Measurements from ENCODE around the gene SLC5A10. TPM values are rescaled to one million over a fixed set of nuclear protein-coding genes. Genes with fewer than 3 reads are reported as not detected.
"Not testable (repeated sequence)": the region's sequence is repeated elsewhere in the genome, so short reads cannot be mapped to it uniquely, and the experiment has no call there.

The SLC5A10 gene
- total RNA-seq, 4 donors from 2014 or later: 0.40 to 0.76 (median 0.53) TPM; not detected in 1

- TF ChIP-seq POLR2A (IDR thresholded peaks at IDR 0.05): no peak
- TF ChIP-seq, protein P1, sequence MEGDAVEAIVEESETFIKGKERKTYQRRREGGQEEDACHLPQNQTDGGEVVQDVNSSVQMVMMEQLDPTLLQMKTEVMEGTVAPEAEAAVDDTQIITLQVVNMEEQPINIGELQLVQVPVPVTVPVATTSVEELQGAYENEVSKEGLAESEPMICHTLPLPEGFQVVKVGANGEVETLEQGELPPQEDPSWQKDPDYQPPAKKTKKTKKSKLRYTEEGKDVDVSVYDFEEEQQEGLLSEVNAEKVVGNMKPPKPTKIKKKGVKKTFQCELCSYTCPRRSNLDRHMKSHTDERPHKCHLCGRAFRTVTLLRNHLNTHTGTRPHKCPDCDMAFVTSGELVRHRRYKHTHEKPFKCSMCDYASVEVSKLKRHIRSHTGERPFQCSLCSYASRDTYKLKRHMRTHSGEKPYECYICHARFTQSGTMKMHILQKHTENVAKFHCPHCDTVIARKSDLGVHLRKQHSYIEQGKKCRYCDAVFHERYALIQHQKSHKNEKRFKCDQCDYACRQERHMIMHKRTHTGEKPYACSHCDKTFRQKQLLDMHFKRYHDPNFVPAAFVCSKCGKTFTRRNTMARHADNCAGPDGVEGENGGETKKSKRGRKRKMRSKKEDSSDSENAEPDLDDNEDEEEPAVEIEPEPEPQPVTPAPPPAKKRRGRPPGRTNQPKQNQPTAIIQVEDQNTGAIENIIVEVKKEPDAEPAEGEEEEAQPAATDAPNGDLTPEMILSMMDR (IDR thresholded peaks at IDR 0.05): no peak
- DNase-seq: no peak
- WGBS, 2 donors: 64 to 65% methylated on average over 14 to 16 of the region's 22 CpGs
- intact Hi-C loops (cut with DNase I): no loop called here
- H3K36me3 ChIP-seq: no peaks in the 10 kb centered on the region
- H3K4me1 ChIP-seq: peaks cover 0 to 12% (median 0%) of the 10 kb centered on the region in 3 donors
- H3K9me3 ChIP-seq: no peaks in the 10 kb centered on the region
- no peaks in the 10 kb centered on the region for H3K27me3 ChIP-seq
- no peak overlapping the region for H3K4me3 ChIP-seq
- H3K27ac ChIP-seq: peak overlapping the region in 3 of 4 donors; percentile 47 to 72 (median 64)
Observed at GRCh38 chr17:19024101-19025078, 72.4 kb downstream of the SLC5A10 start.

- H3K27me3 ChIP-seq; H3K36me3 ChIP-seq; H3K27ac ChIP-seq; H3K9me3 ChIP-seq; H3K4me3 ChIP-seq; DNase-seq; intact Hi-C loops (cut with DNase I): not testable (repeated sequence)
- no CpG with 5 or more reads among the region's 11 CpGs for WGBS, 2 donors
- peaks cover 0 to 16% (median 0%) of the 10 kb centered on the region in 3 donors for H3K4me1 ChIP-seq
Observed at GRCh38 chr17:19028671-19029070, 76.7 kb downstream of the SLC5A10 start.

DNA sequence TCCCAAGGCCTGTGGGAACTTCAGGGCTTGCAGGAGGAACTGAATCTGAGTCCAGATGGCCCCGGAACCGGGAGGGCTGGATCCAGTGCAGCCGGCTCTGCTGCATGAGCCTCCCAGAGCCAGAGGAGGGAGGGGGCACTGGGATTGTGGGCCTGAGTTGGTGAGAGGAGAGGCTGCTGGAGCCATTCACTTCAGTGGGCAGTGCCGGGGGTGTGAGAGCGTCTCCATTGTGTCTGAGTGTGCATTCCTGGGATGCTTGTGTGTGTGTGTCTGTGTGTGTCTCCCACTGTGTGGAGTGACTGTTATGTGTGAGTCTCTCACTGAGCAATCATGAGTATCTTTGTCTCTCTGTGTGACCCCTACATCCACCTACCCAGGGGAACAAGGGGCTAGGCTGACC lies 77.8 kb downstream of the SLC5A10 start:
- H3K4me3 ChIP-seq; intact Hi-C loops (cut with DNase I); H3K4me1 ChIP-seq; H3K36me3 ChIP-seq; DNase-seq; H3K9me3 ChIP-seq; H3K27ac ChIP-seq; H3K27me3 ChIP-seq: not testable (repeated sequence)
- WGBS, 2 donors: no CpG with 5 or more reads among the region's 5 CpGs

DNA sequence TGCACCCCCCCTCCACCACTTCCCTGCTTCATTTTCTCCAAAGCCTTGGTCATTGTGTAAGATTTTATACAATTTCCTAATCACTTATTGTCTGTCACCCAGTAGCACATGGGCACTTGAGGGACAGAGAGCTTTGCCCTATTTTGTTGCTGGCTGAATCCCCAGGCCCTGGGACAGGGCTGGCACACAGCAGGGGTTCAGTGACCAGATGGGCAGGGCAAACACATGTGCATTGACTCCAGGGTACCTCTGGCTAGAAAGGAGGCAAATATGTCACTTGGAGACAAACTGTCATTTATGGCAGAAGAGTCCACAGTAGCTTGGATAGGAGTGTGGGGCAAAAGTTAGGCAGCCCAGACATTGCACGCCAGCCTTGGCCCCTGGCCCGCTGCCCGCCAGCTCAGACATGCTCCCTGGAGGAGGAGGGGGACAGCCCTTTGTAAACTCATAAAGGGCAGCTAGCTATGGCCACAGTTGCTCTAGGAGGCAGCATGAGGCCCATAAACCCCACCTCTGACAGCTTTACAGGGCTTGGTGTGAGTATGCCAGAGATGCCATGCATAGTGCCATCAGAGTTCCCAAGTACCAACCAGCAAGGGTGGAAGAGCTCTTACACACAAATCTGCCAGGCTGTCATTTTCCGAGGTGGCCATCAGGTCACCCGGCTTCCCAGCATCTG lies 78.9 kb downstream of the SLC5A10 start:
- H3K36me3 ChIP-seq; intact Hi-C loops (cut with DNase I): not testable (repeated sequence)
- no CpG with 5 or more reads among the region's 5 CpGs for WGBS, 2 donors

GRCh38 chr17:19031729-19032128 lies 79.8 kb downstream of the SLC5A10 start:
- H3K9me3 ChIP-seq; H3K4me1 ChIP-seq; H3K36me3 ChIP-seq; H3K4me3 ChIP-seq; H3K27me3 ChIP-seq; intact Hi-C loops (cut with DNase I); H3K27ac ChIP-seq; DNase-seq: not testable (repeated sequence)
- TF ChIP-seq, protein P1 (IDR thresholded peaks at IDR 0.05): peak in 1 of 6 experiments; percentile 34
- WGBS, 2 donors: no CpG with 5 or more reads among the region's 4 CpGs

More for the DNA sequence above, 78.9 kb downstream of the SLC5A10 start:
- H3K9me3 ChIP-seq, H3K4me3 ChIP-seq, H3K27me3 ChIP-seq, H3K27ac ChIP-seq, DNase-seq, H3K4me1 ChIP-seq: not testable (repeated sequence)

GRCh38 chr17:19032377-19032988 lies 80.5 kb downstream of the SLC5A10 start:
- WGBS, 2 donors: no CpG with 5 or more reads among the region's 24 CpGs
- H3K27me3 ChIP-seq; DNase-seq; H3K9me3 ChIP-seq; H3K27ac ChIP-seq; H3K36me3 ChIP-seq; intact Hi-C loops (cut with DNase I); H3K4me3 ChIP-seq; H3K4me1 ChIP-seq: not testable (repeated sequence)

DNA sequence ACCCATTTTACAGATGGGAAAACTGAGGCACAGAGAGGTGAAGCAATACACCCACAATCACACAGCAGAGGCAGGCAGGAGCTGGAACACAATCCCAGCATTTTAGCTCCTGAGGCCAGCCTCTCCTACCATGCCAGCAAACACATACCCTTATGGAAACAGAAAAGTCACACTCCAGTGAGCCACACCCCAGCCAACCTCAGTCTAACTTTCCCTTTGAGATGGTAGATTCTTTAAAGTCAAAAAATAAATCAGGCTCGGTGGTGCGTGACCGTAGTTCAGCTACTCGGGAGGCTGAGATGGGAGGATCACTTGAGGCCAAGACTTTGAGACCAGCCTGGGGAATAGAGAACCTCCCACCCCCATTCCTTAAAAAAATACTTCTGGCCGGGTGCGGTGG lies 84.2 kb downstream of the SLC5A10 start:
- H3K9me3 ChIP-seq; intact Hi-C loops (cut with DNase I); H3K4me3 ChIP-seq; H3K36me3 ChIP-seq; H3K27ac ChIP-seq; H3K4me1 ChIP-seq; H3K27me3 ChIP-seq; DNase-seq: not testable (repeated sequence)
- no CpG with 5 or more reads among the region's 6 CpGs for WGBS, 2 donors

- DNase-seq; H3K4me3 ChIP-seq; H3K27me3 ChIP-seq; H3K9me3 ChIP-seq; intact Hi-C loops (cut with DNase I); H3K36me3 ChIP-seq; H3K27ac ChIP-seq; H3K4me1 ChIP-seq: not testable (repeated sequence)
- no CpG with 5 or more reads among the region's 6 CpGs for WGBS, 2 donors
Observed at GRCh38 chr17:19037547-19037946, 85.6 kb downstream of the SLC5A10 start.

DNA sequence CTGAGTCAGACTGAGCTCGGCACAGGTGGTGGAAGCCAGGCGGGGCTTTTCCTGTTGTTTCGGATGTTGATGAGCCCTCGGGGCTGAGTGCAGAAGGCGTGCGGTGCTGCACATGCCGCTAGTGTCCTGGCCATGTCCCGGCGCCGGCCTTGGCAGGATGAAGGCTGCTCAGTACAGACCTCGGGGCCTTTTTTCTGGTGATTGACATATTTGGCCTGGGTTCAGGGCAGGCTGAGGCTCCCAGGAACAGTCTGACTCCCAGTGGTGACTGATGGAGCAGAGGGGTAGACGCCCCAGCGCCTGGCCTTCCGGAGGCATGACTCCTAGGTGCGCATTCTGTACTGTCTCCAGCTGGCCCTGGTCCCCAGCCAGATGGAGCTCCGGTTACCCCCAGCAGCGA lies 86.0 kb downstream of the SLC5A10 start:
- WGBS, 2 donors: no CpG with 5 or more reads among the region's 17 CpGs

DNA sequence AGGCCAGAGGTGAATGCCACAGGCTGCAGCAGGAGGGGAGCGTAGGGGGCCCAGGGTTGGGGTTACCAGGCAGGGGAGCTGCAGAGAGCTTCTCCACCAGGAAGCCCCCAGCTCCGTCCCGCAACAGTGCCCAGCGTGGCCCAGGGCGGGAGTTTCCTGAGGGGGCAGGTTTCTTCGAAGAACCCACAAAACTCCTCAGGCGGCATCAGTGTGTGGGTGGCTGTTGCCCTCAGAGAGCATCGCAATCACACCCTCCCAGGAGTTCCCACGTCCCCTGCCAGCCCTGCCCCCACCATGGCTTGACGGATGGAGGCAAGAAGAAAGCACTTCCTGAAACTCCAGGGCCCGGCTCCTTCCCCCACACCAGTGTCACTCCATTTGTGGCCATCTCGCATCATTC lies 86.8 kb downstream of the SLC5A10 start:
- H3K4me1 ChIP-seq; intact Hi-C loops (cut with DNase I); H3K36me3 ChIP-seq; H3K27me3 ChIP-seq; DNase-seq; H3K27ac ChIP-seq; H3K4me3 ChIP-seq; H3K9me3 ChIP-seq: not testable (repeated sequence)
- WGBS, 2 donors: no CpG with 5 or more reads among the region's 12 CpGs

More for the DNA sequence above, 86.0 kb downstream of the SLC5A10 start:
- intact Hi-C loops (cut with DNase I); H3K27me3 ChIP-seq; H3K4me1 ChIP-seq; H3K4me3 ChIP-seq; H3K9me3 ChIP-seq; H3K36me3 ChIP-seq; H3K27ac ChIP-seq; DNase-seq: not testable (repeated sequence)

Data from esophagus squamous epithelium (tissue), 5 donors.